ENCODE measurements around the gene NHEJ1. TPM values are rescaled to one million over a fixed set of nuclear protein-coding genes. Genes with fewer than 3 reads are reported as not detected.
A peak's percentile ranks its signal among the peaks of the same experiment; 100 is the strongest.

The NHEJ1 gene
- total and polyA plus RNA-seq, 2 of the 13 experiments (the other 11 are each of a cell fraction or from before 2014, with no cell fraction given) = 30.0 to 30.7 TPM

GRCh38 chr2:219071131-219071816 lies 89.3 kb downstream of the NHEJ1 start (continued):
- TF ChIP-seq, protein P1, sequence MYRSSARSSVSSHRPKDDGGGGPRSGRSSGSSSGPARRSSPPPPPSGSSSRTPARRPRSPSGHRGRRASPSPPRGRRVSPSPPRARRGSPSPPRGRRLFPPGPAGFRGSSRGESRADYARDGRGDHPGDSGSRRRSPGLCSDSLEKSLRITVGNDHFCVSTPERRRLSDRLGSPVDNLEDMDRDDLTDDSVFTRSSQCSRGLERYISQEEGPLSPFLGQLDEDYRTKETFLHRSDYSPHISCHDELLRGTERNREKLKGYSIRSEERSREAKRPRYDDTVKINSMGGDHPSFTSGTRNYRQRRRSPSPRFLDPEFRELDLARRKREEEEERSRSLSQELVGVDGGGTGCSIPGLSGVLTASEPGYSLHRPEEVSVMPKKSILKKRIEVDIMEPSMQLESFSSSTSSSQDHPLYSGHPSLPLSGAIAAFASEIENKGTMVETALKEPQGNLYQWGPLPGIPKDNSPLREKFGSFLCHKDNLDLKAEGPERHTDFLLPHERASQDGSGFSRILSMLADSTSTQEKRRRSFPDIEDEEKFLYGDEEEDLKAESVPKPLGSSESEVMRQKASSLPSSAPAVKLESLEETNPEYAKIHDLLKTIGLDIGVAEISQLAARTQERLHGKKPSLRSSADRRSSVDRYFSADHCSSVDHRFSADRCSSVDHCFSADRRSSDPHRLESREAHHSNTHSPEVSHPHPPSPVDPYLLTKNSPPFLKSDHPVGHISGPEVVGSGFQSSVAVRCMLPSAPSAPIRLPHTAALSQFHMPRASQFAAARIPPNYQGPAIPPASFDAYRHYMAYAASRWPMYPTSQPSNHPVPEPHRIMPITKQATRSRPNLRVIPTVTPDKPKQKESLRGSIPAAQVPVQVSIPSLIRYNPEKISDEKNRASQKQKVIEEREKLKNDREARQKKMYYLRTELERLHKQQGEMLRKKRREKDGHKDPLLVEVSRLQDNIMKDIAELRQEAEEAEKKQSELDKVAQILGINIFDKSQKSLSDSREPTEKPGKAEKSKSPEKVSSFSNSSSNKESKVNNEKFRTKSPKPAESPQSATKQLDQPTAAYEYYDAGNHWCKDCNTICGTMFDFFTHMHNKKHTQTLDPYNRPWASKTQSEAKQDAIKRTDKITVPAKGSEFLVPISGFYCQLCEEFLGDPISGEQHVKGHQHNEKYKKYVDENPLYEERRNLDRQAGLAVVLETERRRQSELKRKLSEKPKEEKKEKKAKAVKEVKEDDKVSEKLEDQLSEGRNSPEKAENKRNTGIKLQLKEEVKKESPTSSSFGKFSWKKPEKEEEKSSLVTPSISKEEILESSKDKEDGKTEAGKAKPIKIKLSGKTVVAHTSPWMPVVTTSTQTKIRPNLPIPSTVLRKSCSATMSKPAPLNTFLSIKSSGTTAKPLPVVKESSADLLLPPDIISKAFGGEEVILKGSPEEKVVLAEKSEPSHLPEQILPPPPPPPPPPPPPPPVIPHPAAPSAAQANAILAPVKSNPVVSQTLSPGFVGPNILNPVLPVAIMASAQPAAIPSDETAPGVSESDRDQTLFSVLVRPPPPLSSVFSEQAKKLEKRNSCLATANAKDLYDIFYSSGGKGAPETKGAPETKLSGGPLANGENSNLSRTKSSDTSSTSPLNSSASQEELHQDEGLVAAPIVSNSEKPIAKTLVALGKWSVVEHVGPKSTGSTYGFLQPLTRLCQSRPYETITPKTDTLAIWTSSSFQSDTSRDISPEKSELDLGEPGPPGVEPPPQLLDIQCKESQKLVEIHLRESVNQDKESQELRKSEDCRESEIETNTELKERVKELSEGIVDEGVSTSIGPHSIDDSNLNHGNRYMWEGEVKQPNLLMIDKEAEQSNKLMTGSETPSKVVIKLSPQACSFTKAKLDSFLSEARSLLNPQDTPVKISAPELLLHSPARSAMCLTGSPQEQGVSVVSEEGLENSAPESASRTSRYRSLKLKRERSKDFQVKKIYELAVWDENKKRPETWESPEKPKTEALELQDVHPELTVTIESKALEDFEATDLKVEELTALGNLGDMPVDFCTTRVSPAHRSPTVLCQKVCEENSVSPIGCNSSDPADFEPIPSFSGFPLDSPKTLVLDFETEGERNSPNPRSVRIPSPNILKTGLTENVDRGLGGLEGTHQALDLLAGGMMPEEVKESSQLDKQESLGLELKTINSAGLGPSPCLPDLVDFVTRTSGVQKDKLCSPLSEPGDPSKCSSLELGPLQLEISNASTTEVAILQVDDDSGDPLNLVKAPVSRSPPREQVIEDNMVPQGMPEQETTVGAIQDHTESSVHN (CRISPR knock-in tag; IDR thresholded peaks at IDR 0.05) = 0 out of 2 replicates have a peak, but pooled peaks have one; percentile 46
- 0 out of 2 replicates have a peak, but pooled peaks have one; percentile 51 for TF ChIP-seq SMAD1 (CRISPR knock-in tag; IDR thresholded peaks at IDR 0.05; ENCODE audit: borderline replicate concordance, low read depth)
- no peak for TF ChIP-seq ZNF234 (CRISPR knock-in tag; conservative IDR thresholded peaks at IDR 0.05)
- peak; percentile 94 for TF ChIP-seq HDAC1 (CRISPR knock-in tag; IDR thresholded peaks at IDR 0.05)
- no peak for TF ChIP-seq ZNF121 (CRISPR knock-in tag; IDR thresholded peaks at IDR 0.05)
- TF ChIP-seq, protein P2, sequence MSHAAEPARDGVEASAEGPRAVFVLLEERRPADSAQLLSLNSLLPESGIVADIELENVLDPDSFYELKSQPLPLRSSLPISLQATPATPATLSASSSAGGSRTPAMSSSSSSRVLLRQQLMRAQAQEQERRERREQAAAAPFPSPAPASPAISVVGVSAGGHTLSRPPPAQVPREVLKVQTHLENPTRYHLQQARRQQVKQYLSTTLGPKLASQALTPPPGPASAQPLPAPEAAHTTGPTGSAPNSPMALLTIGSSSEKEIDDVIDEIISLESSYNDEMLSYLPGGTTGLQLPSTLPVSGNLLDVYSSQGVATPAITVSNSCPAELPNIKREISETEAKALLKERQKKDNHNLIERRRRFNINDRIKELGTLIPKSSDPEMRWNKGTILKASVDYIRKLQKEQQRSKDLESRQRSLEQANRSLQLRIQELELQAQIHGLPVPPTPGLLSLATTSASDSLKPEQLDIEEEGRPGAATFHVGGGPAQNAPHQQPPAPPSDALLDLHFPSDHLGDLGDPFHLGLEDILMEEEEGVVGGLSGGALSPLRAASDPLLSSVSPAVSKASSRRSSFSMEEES (CRISPR knock-in tag; IDR thresholded peaks at IDR 0.05) = peak; percentile 48; the same call in 1 of the 2 replicates
- 0 out of 2 replicates have a peak, but pooled peaks have one; percentile 37 for TF ChIP-seq ZFX (CRISPR knock-in tag; IDR thresholded peaks at IDR 0.05; ENCODE audit: low read depth)
- no peak for TF ChIP-seq HNRNPLL (IDR thresholded peaks at IDR 0.05; ENCODE audit: low read depth, low read length, poor library complexity, severe bottlenecking)
- TF ChIP-seq FOSL2 (CRISPR knock-in tag; IDR thresholded peaks at IDR 0.05) = peak; percentile 43
- peak; percentile 74 for TF ChIP-seq HMG20B (CRISPR knock-in tag; conservative IDR thresholded peaks at IDR 0.05)
- 0 out of 2 replicates have a peak, but pooled peaks have one; percentile 36 for TF ChIP-seq ZNF780A (CRISPR knock-in tag; IDR thresholded peaks at IDR 0.05)
- TF ChIP-seq PPARG (CRISPR knock-in tag; conservative IDR thresholded peaks at IDR 0.05) = peak; percentile 96
- no peak for TF ChIP-seq ZNF530 (CRISPR knock-in tag; IDR thresholded peaks at IDR 0.05; ENCODE audit: low read depth)
- TF ChIP-seq MATR3 (CRISPR knock-in tag; IDR thresholded peaks at IDR 0.05) = no peak
- TF ChIP-seq SMYD3 (CRISPR knock-in tag; IDR thresholded peaks at IDR 0.05) = peak; percentile 95
- TF ChIP-seq ATF7-NPFF (CRISPR knock-in tag; IDR thresholded peaks at IDR 0.05; ENCODE audit: low read depth) = 0 out of 2 replicates have a peak, but pooled peaks have one; percentile 25
- TF ChIP-seq TFDP1 (CRISPR knock-in tag; IDR thresholded peaks at IDR 0.05; ENCODE audit: borderline replicate concordance) = no peak
- TF ChIP-seq PITX1 (CRISPR knock-in tag; IDR thresholded peaks at IDR 0.05) = peak; percentile 97
- TF ChIP-seq HES4 (CRISPR knock-in tag; IDR thresholded peaks at IDR 0.05; ENCODE audit: borderline replicate concordance) = no peak

All from HepG2 (cell line).